ENCODE data around the gene KRT77.
"Not testable (repeated sequence)": the region's sequence is repeated elsewhere in the genome, so short reads cannot be mapped to it uniquely, and the experiment has no call there.

The KRT77 gene

DNA sequence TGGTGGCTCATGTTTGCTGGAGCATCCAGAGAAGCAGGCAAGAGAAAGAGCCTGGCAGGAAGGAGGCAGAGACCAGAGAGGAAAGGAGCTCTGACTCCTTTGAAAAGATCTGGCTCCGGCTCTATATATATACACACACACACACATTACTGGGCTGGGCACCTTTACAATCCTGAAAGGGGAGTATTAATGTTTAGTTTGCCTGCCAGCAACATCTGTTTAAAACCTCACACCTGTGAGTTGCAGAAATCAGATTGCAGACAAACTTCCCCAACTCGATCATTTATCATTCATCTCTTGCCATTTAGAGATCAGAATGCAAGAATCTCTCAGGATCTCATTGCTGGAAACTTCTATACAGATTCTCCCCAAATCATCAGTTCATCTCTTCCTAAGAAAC lies at the start of gene KRT77:
Gene KRT77 (minus strand): TSS at position 101 of the 400 bp plus-strand sequence. CDS start 90 bp downstream, at position 11.
- no peak within 1 kb of the TSS for H3K4me3 ChIP-seq (ENCODE audit: low read depth, low read length)
- TF ChIP-seq, protein P1, sequence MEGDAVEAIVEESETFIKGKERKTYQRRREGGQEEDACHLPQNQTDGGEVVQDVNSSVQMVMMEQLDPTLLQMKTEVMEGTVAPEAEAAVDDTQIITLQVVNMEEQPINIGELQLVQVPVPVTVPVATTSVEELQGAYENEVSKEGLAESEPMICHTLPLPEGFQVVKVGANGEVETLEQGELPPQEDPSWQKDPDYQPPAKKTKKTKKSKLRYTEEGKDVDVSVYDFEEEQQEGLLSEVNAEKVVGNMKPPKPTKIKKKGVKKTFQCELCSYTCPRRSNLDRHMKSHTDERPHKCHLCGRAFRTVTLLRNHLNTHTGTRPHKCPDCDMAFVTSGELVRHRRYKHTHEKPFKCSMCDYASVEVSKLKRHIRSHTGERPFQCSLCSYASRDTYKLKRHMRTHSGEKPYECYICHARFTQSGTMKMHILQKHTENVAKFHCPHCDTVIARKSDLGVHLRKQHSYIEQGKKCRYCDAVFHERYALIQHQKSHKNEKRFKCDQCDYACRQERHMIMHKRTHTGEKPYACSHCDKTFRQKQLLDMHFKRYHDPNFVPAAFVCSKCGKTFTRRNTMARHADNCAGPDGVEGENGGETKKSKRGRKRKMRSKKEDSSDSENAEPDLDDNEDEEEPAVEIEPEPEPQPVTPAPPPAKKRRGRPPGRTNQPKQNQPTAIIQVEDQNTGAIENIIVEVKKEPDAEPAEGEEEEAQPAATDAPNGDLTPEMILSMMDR (IDR thresholded peaks at IDR 0.05; ENCODE audit: borderline replicate concordance, insufficient read depth, low read depth, low read length), result no peak

DNA sequence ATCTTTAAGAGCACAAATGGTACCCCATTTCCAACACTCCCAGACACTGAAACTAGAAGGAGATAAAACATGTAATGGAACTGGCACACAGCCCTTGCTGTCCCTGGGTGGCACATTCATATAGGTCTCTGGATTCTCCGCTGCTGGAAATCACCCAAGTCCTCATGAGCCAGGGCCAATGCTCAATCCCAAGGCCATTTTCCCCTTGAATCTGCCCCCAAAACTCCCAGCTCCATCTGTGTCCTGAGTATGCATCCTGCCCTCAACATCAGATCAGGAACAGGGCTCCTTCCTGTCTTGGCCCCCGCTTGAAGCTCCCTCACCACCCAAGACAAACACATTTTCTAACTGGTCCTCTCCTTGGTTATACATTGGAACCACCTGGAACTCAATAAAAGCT lies 49.2 kb upstream of the KRT77 start:
- TF ChIP-seq, protein P1 (IDR thresholded peaks at IDR 0.05; ENCODE audit: borderline replicate concordance, insufficient read depth, low read depth, low read length), result no peak
- H3K4me3 ChIP-seq (ENCODE audit: low read depth, low read length), result no peak overlapping the region

DNA sequence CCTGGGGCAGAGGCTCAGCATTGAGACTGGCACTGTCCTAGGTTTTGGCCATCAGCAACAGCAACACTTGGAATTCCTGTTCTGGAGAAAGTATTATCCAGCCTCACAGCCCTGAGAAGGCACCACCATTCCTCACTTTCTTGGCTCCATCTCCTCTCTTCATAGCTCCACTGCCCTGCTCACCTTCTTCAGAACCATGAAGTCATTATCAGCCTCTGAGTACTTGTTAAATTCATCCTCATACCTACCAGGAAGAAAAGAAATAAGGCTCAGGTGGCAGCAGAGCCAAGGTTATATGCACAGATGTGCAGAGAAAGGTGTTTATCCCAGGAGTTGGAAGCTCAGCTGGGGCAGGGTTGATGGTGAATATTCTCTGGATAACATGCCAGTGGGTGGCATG lies 48.5 kb upstream of the KRT77 start:
- TF ChIP-seq, protein P1 (IDR thresholded peaks at IDR 0.05; ENCODE audit: borderline replicate concordance, insufficient read depth, low read depth, low read length), result no peak
- no peak overlapping the region for H3K4me3 ChIP-seq (ENCODE audit: low read depth, low read length)

DNA sequence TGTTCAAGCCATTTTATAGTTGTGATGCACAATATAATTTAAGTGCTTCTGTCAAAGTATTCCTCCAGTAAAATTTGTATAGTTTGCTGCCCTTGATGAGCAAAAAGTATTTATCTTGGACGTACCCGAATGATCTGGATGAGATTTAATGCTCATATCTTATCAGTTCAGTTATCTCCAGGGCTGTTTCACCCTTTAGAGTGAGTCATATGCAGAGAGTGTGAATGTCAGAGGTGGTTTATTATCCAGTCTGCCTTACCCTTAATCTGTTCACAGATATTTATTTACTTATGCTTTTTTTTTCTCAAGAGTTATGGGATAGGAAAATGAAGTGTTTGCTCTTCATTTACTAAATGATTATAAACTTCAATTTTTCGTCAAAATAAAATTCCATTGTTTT lies 47.2 kb upstream of the KRT77 start:
- not testable (repeated sequence) for H3K4me3 ChIP-seq (ENCODE audit: low read depth, low read length)

DNA sequence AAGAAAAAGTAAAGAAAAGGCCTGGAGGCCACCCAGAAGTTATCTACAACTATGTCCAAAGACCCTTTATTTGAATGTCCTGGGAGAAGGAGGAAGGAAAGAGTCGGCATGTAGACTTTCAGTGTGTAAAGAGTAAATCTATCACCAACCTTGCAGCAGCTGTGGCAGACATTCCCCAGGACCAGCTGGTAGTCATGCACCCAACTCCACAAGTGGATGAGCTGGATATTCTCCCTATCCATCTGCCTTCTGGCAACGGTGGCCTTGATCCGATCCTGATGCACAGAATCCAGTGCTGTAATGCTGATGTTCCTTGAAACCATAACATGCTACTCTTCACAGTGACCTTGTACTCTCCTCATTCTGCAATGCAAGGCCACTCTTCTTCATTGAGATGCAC lies 46.5 kb upstream of the KRT77 start:
- no peak overlapping the region for H3K4me3 ChIP-seq (ENCODE audit: low read depth, low read length)
- TF ChIP-seq, protein P1 (IDR thresholded peaks at IDR 0.05; ENCODE audit: borderline replicate concordance, insufficient read depth, low read depth, low read length), result no peak

DNA sequence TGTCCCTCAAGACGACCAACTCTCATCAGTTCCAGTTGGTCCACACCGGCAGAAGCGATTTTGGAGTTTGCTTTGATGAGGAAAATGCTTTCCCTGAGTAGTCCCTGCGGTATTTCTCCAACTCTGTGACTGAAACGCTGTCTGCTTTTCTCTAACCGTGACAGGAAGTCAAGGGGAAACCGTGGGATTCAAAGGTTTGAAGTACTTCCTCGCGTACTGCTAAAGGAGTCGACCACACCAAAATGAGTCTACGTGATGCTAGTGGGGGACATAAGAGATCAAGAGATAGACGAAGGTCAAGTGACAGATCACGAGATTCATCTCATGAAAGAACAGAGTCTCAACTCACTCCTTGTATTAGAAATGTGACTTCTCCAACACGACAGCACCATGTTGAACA lies 45.3 kb upstream of the KRT77 start:
- TF ChIP-seq, protein P1 (IDR thresholded peaks at IDR 0.05; ENCODE audit: borderline replicate concordance, insufficient read depth, low read depth, low read length), result no peak
- no peak overlapping the region for H3K4me3 ChIP-seq (ENCODE audit: low read depth, low read length)

DNA sequence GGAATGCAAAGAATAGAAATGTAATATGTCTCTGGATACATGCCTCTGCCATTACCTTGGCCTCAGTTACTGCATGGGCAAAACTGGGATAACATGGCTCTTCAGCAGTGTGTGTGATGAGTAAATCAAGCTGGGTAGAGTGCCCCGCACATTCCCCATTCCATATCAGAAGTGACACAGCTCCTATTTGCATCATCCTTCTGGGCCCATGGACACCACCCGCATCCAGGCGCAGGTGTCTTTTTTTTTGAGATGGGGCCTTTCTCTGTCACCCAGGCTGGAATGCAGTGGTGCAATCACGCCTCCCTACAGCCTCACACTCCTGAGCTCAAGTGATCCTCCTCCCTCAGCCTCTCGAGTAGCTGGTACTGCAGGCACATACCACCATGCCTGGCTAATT lies 42.2 kb upstream of the KRT77 start:
- H3K4me3 ChIP-seq (ENCODE audit: low read depth, low read length), result no peak overlapping the region
- TF ChIP-seq, protein P1 (IDR thresholded peaks at IDR 0.05; ENCODE audit: borderline replicate concordance, insufficient read depth, low read depth, low read length), result no peak
